SK-N-SH (cell line): ENCODE data around the gene CTSA. TPM values are rescaled to one million over a fixed set of nuclear protein-coding genes. Genes with fewer than 3 reads are reported as not detected.

Source experiments
- CTCF ChIA-PET: fragments of 300-600, 350-600 bp; formaldehyde crosslinking; extraction: SDS; loops from one replicate; lab custom pipeline; 2021; lab: Yijun Ruan, JAX
- POLR2A ChIA-PET: fragments of 350-600 bp; sonication (Branson Sonifier 250); formaldehyde crosslinking; extraction: SDS; loops from one replicate; lab custom pipeline; 2020; ENCODE audit warnings: antibody characterized with exemption, inconsistent platforms; lab: Yijun Ruan, JAX
- DNase-seq: peaks from one replicate; pipeline ENCODE4 v3.0.0; 2012
- H2AFZ ChIP-seq: fragments of 200-600 bp; sonication (generic); 2 replicates; pipeline ENCODE4 v1.8.1; 2016; ENCODE audit warnings: antibody characterized with exemption, mild to moderate bottlenecking, low read depth
- H3F3A ChIP-seq: fragments of 200-600 bp; sonication (generic); replicated peaks from 2 replicates; pipeline ENCODE3; 2016; ENCODE audit warnings: antibody characterized with exemption, mild to moderate bottlenecking; ENCODE audit not compliant: insufficient read depth
- H3K27ac ChIP-seq, 2 experiments: fragments of 200-500 bp in 1 of 2; fragments of 200-600 bp in 1 of 2; sonication (Bioruptor generic) in 1 of 2; sonication (generic), shearing (Covaris generic) in 1 of 2; 2 replicates each; pipeline versions ENCODE4 v1.5.1 to v1.6.1; 2014 to 2016; ENCODE audit warnings: low read depth in 2 of 2, inconsistent platforms in 1 of 2, low read length in 1 of 2, mild to moderate bottlenecking in 1 of 2, mixed read lengths in 1 of 2
- H3K27me3 ChIP-seq: fragments of 200-600 bp; sonication (generic), shearing (Covaris generic); 2 replicates; pipeline ENCODE4 v1.6.1; 2016; ENCODE audit warnings: mixed run types; ENCODE audit not compliant: insufficient read depth
- H3K36me3 ChIP-seq, 2 experiments: fragments of 200-500 bp in 1 of 2; fragments of 200-600 bp in 1 of 2; sonication (Bioruptor generic) in 1 of 2; sonication (generic) in 1 of 2; replicated peaks in 1 of 2; 2 replicates each; pipeline versions ENCODE3 to v1.5.1; 2014 to 2016; ENCODE audit warnings: low read length in 1 of 2, mild to moderate bottlenecking in 1 of 2; ENCODE audit not compliant: insufficient read depth in 2 of 2, control insufficient read depth in 1 of 2
- H3K4me1 ChIP-seq, 2 experiments: fragments of 200-500 bp in 1 of 2; fragments of 200-600 bp in 1 of 2; sonication (Bioruptor generic) in 1 of 2; sonication (generic), shearing (Covaris generic) in 1 of 2; 2 replicates each; pipeline versions ENCODE4 v1.5.1 to v1.6.1; 2014 to 2016; ENCODE audit warnings: low read depth in 1 of 2, low read length in 1 of 2, mixed run types in 1 of 2; ENCODE audit not compliant: insufficient read depth in 2 of 2, control insufficient read depth in 1 of 2
- H3K4me2 ChIP-seq: fragments of 200-600 bp; sonication (generic), shearing (Covaris generic); 2 replicates; pipeline ENCODE4 v1.6.1; 2017; ENCODE audit warnings: mixed run types
- H3K4me3 ChIP-seq, 2 experiments: fragments of 200-500 bp in 1 of 2; fragments of 200-600 bp in 1 of 2; sonication (Bioruptor generic) in 1 of 2; sonication (generic), shearing (Covaris generic) in 1 of 2; 2 replicates each; pipeline versions ENCODE4 v1.5.1 to v1.8.1; 2014 to 2016; ENCODE audit warnings: low read depth in 2 of 2, inconsistent platforms in 1 of 2, low read length in 1 of 2, mild to moderate bottlenecking in 1 of 2, mixed read lengths in 1 of 2, moderate library complexity in 1 of 2
- H3K79me2 ChIP-seq: fragments of 200-600 bp; sonication (generic); 2 replicates; pipeline ENCODE4 v1.8.1; 2017; ENCODE audit warnings: mild to moderate bottlenecking; ENCODE audit not compliant: insufficient read depth
- H3K9ac ChIP-seq: fragments of 200-600 bp; sonication (generic); 2 replicates; pipeline ENCODE4 v1.6.1; 2017; ENCODE audit warnings: mixed run types
- H3K9me2 ChIP-seq: fragments of 200-600 bp; sonication (generic); 2 replicates; pipeline ENCODE4 v1.6.1; 2017; ENCODE audit warnings: mixed run types
- H3K9me3 ChIP-seq: fragments of 200-600 bp; sonication (generic); 2 replicates; pipeline ENCODE4 v1.6.1; 2017; ENCODE audit warnings: mixed run types, mild to moderate bottlenecking, moderate library complexity
- H4K20me1 ChIP-seq: fragments of 200-600 bp; sonication (generic); 2 replicates; pipeline ENCODE4 v1.6.1; 2017; ENCODE audit warnings: mild to moderate bottlenecking, mixed run types; ENCODE audit not compliant: insufficient read depth
- CHD2 ChIP-seq: fragments of 150-350 bp; IDR thresholded peaks from 2 replicates; pipeline ENCODE4 v1.6.1; 2018; ENCODE audit warnings: low read length; ENCODE audit not compliant: partially characterized antibody
- EZH2phosphoT487 ChIP-seq: fragments of 200-600 bp; sonication (generic); IDR thresholded peaks from 2 replicates; pipeline ENCODE4 v1.6.1; 2017; ENCODE audit warnings: low read depth, mixed run types, mild to moderate bottlenecking, antibody characterized with exemption, moderate library complexity, borderline replicate concordance
- FOSL2 ChIP-seq: IDR thresholded peaks from 2 replicates; pipeline ENCODE4 v1.4.0; 2012; ENCODE audit warnings: low read depth, mild to moderate bottlenecking, moderate library complexity, borderline replicate concordance
- FOXJ3 ChIP-seq: sonication (generic); formaldehyde crosslinking; IDR thresholded peaks from 2 replicates; pipeline ENCODE4 v1.5.1; 2020; ENCODE audit warnings: mild to moderate bottlenecking, missing genetic modification reagents
- FOXM1 ChIP-seq: IDR thresholded peaks from 2 replicates; pipeline ENCODE4 v1.4.0; 2012; ENCODE audit warnings: low read depth, mild to moderate bottlenecking
- JUND ChIP-seq: IDR thresholded peaks from 2 replicates; pipeline ENCODE4 v1.4.0; 2012
- MXI1 ChIP-seq: IDR thresholded peaks from 2 replicates; pipeline ENCODE4 v1.6.1; 2012; ENCODE audit warnings: mild to moderate bottlenecking, low read depth, low read length, improper control_type of control experiment
- NRF1 ChIP-seq: IDR thresholded peaks from 2 replicates; pipeline ENCODE4 v1.6.1; 2012; ENCODE audit warnings: low read depth, mild to moderate bottlenecking, low read length
- POLR2AphosphoS5 ChIP-seq: IDR thresholded peaks from 2 replicates; pipeline ENCODE4 v1.6.1; 2012; ENCODE audit warnings: low read depth, low read length
- RCOR1 ChIP-seq: fragments of 150-350 bp; IDR thresholded peaks from 2 replicates; pipeline ENCODE4 v1.6.1; 2017; ENCODE audit warnings: antibody characterized with exemption, low read length
- RFX5 ChIP-seq: IDR thresholded peaks from 2 replicates; pipeline ENCODE4 v1.6.1; 2012; ENCODE audit warnings: mild to moderate bottlenecking, improper control_type of control experiment, low read length
- SMC3 ChIP-seq: IDR thresholded peaks from 2 replicates; pipeline ENCODE4 v1.6.1; 2012; ENCODE audit warnings: low read depth, low read length, improper control_type of control experiment
- TCF12 ChIP-seq: IDR thresholded peaks from 2 replicates; pipeline ENCODE4 v1.4.0; 2012
- TEAD4 ChIP-seq: IDR thresholded peaks from 2 replicates; pipeline ENCODE4 v1.4.0; 2012; ENCODE audit warnings: mild to moderate bottlenecking, borderline replicate concordance; ENCODE audit not compliant: insufficient read depth
- YY1 ChIP-seq: IDR thresholded peaks from 2 replicates; pipeline ENCODE4 v1.4.0; 2012; ENCODE audit warnings: low read depth, mild to moderate bottlenecking
- WGBS: methylation state at CpG from one replicate; pipeline ENCODE4 v1.1.6; 2017; ENCODE audit warnings: low lambda C conversion rate; 5-methylcytosine and 5-hydroxymethylcytosine counted together
- polyA plus RNA-seq, 3 experiments: library from polyadenylated mRNA; depleted of rRNA; stranded (reverse); fragments of >200 nt; gene quantifications; 2 replicates each; pipeline ENCODE4 v1.2.3, GENCODE V29; 2012
- TF ChIP-seq, protein P1 (sequence below): fragments of 200-600 bp; sonication (generic); IDR thresholded peaks from 2 replicates; pipeline ENCODE4 v1.6.1; 2017; ENCODE audit warnings: antibody characterized with exemption, mild to moderate bottlenecking, moderate library complexity
- TF ChIP-seq, protein P2 (sequence below): fragments of 150-350 bp; IDR thresholded peaks from 2 replicates; pipeline ENCODE4 v1.6.1; 2017; ENCODE audit warnings: antibody characterized with exemption, low read length, low read depth, borderline replicate concordance
- TF ChIP-seq, protein P3 (sequence below): IDR thresholded peaks from 2 replicates; pipeline ENCODE4; 2012
- TF ChIP-seq, protein P4 (sequence below): IDR thresholded peaks from 2 replicates; pipeline ENCODE4 v1.4.0; 2012; ENCODE audit warnings: low read depth, borderline replicate concordance
- TF ChIP-seq, protein P5 (sequence below): IDR thresholded peaks from 2 replicates; pipeline ENCODE4 v1.4.0; 2012; ENCODE audit warnings: low read depth
- TF ChIP-seq, protein P6 (sequence below): IDR thresholded peaks from 2 replicates; pipeline ENCODE4 v1.6.1; 2012; ENCODE audit warnings: mild to moderate bottlenecking, low read depth, low read length, moderate library complexity

The CTSA gene
- polyA plus RNA-seq, 1 of the 3 experiments (the other 2 are of a cell fraction) = 338 TPM

DNA sequence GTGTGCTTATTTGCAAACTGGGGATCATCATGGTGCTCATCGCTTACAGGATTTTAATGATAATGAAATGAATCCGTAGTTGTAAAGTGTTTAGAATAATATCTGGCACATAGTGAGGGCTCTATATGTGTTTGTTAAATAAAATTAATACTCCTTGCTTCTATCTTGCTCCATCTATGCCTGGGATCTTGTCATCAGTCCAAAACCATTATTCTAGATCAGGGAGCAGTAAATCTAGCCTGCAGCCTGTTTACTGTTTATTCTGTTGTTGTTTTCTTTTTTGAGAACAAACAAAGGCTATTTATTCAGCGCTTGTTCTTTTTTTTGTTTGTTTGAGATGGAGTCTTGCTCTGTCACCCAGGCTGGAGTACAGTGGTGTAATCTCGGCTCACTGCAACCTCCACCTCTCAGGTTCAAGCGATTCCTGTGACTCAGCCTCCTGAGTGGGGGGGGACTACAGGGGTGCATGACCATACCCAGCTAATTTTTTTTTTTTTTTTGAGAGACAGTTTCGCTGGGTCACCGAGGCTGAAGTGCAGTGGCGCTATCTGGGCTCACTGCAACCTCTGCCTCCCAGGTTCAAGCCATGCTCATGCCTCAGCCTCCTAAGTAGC lies 42.1 kb upstream of the CTSA start:
- H3K27me3 ChIP-seq = no peaks in the 10 kb centered on the region
- H3K27ac ChIP-seq = no peak overlapping the region
- H3K4me3 ChIP-seq = no peak overlapping the region
- no peaks in the 10 kb centered on the region for H3K9me2 ChIP-seq
- H3K4me2 ChIP-seq = no peak overlapping the region
- H3K79me2 ChIP-seq = peaks cover 7% of the 10 kb centered on the region; the same call in 1 of the 2 replicates
- no peak for DNase-seq
- H4K20me1 ChIP-seq = no peaks in the 10 kb centered on the region
- H3K9me3 ChIP-seq = no peaks in the 10 kb centered on the region
- no peak overlapping the region for H3K9ac ChIP-seq
- H3K36me3 ChIP-seq = peaks cover 26 to 37% of the 10 kb centered on the region in 2 experiments
- CTCF ChIA-PET = interaction anchor here (1.6 kb wide), 1 partner anchor 41 kb away, joined by 3 read pairs; no protein-coding TSS in a partner anchor
- no peak overlapping the region for H2AFZ ChIP-seq
- H3K4me1 ChIP-seq = no peaks in the 10 kb centered on the region
- no peak for TF ChIP-seq JUND
- no peak for TF ChIP-seq TCF12
- no peak for TF ChIP-seq TEAD4
- TF ChIP-seq EZH2phosphoT487 = no peak
- TF ChIP-seq, protein P1, sequence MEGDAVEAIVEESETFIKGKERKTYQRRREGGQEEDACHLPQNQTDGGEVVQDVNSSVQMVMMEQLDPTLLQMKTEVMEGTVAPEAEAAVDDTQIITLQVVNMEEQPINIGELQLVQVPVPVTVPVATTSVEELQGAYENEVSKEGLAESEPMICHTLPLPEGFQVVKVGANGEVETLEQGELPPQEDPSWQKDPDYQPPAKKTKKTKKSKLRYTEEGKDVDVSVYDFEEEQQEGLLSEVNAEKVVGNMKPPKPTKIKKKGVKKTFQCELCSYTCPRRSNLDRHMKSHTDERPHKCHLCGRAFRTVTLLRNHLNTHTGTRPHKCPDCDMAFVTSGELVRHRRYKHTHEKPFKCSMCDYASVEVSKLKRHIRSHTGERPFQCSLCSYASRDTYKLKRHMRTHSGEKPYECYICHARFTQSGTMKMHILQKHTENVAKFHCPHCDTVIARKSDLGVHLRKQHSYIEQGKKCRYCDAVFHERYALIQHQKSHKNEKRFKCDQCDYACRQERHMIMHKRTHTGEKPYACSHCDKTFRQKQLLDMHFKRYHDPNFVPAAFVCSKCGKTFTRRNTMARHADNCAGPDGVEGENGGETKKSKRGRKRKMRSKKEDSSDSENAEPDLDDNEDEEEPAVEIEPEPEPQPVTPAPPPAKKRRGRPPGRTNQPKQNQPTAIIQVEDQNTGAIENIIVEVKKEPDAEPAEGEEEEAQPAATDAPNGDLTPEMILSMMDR = no peak
- TF ChIP-seq FOXM1 = no peak
- no peak for TF ChIP-seq FOXJ3 (CRISPR knock-in tag)
- no peak for TF ChIP-seq RFX5
- TF ChIP-seq, protein P2, sequence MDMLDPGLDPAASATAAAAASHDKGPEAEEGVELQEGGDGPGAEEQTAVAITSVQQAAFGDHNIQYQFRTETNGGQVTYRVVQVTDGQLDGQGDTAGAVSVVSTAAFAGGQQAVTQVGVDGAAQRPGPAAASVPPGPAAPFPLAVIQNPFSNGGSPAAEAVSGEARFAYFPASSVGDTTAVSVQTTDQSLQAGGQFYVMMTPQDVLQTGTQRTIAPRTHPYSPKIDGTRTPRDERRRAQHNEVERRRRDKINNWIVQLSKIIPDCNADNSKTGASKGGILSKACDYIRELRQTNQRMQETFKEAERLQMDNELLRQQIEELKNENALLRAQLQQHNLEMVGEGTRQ = no peak
- TF ChIP-seq RCOR1 = no peak
- no peak for TF ChIP-seq CHD2
- TF ChIP-seq YY1 = no peak
- no peak for TF ChIP-seq NRF1
- no peak for TF ChIP-seq MXI1
- no peak for TF ChIP-seq POLR2AphosphoS5
- TF ChIP-seq, all 33 proteins: peak for 0
- POLR2A ChIA-PET = interaction anchor here (1.5 kb wide), 1 partner anchor 10 kb away, joined by 3 read pairs; no protein-coding TSS in a partner anchor
- peaks cover 3% of the 10 kb centered on the region for H3F3A ChIP-seq
- 89% methylated on average over 8 of the region's 8 CpGs for WGBS

DNA sequence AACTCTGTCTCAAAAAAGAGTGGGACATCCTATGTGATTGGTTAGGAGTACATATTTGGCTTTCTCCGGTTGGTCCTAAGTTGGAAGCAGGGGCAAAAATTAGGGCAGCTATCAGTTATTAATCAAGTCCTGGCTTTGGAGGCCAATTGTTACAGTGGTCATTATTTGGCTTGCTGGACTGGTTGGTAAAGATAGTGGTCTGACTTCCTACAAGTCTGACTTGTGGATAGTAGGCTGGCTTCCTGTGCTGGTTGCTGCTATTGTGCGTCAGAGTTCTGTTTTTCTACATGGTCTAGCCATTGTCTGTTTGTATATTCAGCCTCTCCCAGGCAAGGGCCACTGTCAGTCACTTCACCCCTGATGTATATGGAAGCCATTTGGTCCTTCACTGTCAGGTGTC lies 40.9 kb upstream of the CTSA start:
- POLR2A ChIA-PET = no interaction called here
- Histone ChIP-seq H3K79me2 (peaks cover 13% of the 10 kb centered on the region; the same call in 1 of the 2 replicates), H3K27ac (no peak overlapping the region), H3F3A (peaks cover 3% of the 10 kb centered on the region), H3K27me3 (no peaks in the 10 kb centered on the region), H3K36me3 (peaks cover 19 to 33% of the 10 kb centered on the region in 2 experiments), H3K4me3 (no peak overlapping the region), H3K4me2 (no peak overlapping the region), H3K9ac (no peak overlapping the region), H3K4me1 (peaks cover 0 to 4% of the 10 kb centered on the region in 2 experiments; a peak in 1 of 4 replicates), H4K20me1 (no peaks in the 10 kb centered on the region), H2AFZ (no peak overlapping the region), H3K9me2 (no peaks in the 10 kb centered on the region), H3K9me3 (no peaks in the 10 kb centered on the region)
- CTCF ChIA-PET = no interaction called here
- DNase-seq = no peak
- WGBS = 100% methylated on average over 2 of the region's 2 CpGs
- TF ChIP-seq, protein P3, sequence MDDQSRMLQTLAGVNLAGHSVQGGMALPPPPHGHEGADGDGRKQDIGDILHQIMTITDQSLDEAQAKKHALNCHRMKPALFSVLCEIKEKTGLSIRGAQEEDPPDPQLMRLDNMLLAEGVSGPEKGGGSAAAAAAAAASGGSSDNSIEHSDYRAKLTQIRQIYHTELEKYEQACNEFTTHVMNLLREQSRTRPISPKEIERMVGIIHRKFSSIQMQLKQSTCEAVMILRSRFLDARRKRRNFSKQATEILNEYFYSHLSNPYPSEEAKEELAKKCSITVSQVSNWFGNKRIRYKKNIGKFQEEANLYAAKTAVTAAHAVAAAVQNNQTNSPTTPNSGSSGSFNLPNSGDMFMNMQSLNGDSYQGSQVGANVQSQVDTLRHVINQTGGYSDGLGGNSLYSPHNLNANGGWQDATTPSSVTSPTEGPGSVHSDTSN = no peak
- TF ChIP-seq FOSL2 (no peak), SMC3 (no peak)
- TF ChIP-seq, protein P4, sequence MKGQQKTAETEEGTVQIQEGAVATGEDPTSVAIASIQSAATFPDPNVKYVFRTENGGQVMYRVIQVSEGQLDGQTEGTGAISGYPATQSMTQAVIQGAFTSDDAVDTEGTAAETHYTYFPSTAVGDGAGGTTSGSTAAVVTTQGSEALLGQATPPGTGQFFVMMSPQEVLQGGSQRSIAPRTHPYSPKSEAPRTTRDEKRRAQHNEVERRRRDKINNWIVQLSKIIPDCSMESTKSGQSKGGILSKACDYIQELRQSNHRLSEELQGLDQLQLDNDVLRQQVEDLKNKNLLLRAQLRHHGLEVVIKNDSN = no peak
- TF ChIP-seq, protein P5, sequence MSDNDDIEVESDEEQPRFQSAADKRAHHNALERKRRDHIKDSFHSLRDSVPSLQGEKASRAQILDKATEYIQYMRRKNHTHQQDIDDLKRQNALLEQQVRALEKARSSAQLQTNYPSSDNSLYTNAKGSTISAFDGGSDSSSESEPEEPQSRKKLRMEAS = no peak
- TF ChIP-seq, protein P6, sequence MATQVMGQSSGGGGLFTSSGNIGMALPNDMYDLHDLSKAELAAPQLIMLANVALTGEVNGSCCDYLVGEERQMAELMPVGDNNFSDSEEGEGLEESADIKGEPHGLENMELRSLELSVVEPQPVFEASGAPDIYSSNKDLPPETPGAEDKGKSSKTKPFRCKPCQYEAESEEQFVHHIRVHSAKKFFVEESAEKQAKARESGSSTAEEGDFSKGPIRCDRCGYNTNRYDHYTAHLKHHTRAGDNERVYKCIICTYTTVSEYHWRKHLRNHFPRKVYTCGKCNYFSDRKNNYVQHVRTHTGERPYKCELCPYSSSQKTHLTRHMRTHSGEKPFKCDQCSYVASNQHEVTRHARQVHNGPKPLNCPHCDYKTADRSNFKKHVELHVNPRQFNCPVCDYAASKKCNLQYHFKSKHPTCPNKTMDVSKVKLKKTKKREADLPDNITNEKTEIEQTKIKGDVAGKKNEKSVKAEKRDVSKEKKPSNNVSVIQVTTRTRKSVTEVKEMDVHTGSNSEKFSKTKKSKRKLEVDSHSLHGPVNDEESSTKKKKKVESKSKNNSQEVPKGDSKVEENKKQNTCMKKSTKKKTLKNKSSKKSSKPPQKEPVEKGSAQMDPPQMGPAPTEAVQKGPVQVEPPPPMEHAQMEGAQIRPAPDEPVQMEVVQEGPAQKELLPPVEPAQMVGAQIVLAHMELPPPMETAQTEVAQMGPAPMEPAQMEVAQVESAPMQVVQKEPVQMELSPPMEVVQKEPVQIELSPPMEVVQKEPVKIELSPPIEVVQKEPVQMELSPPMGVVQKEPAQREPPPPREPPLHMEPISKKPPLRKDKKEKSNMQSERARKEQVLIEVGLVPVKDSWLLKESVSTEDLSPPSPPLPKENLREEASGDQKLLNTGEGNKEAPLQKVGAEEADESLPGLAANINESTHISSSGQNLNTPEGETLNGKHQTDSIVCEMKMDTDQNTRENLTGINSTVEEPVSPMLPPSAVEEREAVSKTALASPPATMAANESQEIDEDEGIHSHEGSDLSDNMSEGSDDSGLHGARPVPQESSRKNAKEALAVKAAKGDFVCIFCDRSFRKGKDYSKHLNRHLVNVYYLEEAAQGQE = no peak
